K562 (cell line): ENCODE results near the gene DNAJC8. TPM values are rescaled to one million over a fixed set of nuclear protein-coding genes. Genes with fewer than 3 reads are reported as not detected.

Experiments used
- CBFA2T3 ChIP-seq: fragments of 450-650 bp; IDR thresholded peaks from 2 replicates; pipeline ENCODE4 v1.6.1; 2017
- EHMT2 ChIP-seq: fragments of 450-650 bp; IDR thresholded peaks from 2 replicates; pipeline ENCODE4 v1.6.1; 2018; ENCODE audit warnings: antibody characterized with exemption
- ERF ChIP-seq: fragments of 450-650 bp; formaldehyde crosslinking; IDR thresholded peaks from 2 replicates; pipeline ENCODE4 v1.4.0; 2020; ENCODE audit warnings: mild to moderate bottlenecking, mixed read lengths
- HDAC1 ChIP-seq, 2 experiments: fragments of 450-650 bp; IDR thresholded peaks; 2 replicates each; pipeline ENCODE4 v1.6.1; 2016 to 2017; ENCODE audit warnings: inconsistent platforms in 1 of 2, mild to moderate bottlenecking in 1 of 2, moderate library complexity in 1 of 2
- HDGF ChIP-seq: fragments of 450-650 bp; IDR thresholded peaks from 2 replicates; pipeline ENCODE4 v1.6.1; 2016
- HMBOX1 ChIP-seq: sonication (generic); IDR thresholded peaks from 2 replicates; pipeline ENCODE4 v1.6.1; 2016
- KDM2B ChIP-seq: fragments of 250-450 bp; sonication (Bioruptor Pico); IDR thresholded peaks from 2 replicates; pipeline ENCODE4 v1.8.0; 2021; ENCODE audit warnings: mild to moderate bottlenecking, moderate library complexity
- MLX ChIP-seq, 2 experiments: fragments of 450-650 bp in 1 of 2; sonication (generic) in 1 of 2; formaldehyde crosslinking; conservative IDR thresholded peaks; 2 replicates each; pipeline versions ENCODE4 v1.4.0 to v1.8.1; 2020 to 2022; ENCODE audit warnings: mild to moderate bottlenecking in 1 of 2, missing genetic modification reagents in 1 of 2
- NR0B1 ChIP-seq: fragments of 450-650 bp; IDR thresholded peaks from one replicate; pipeline ENCODE4 v1.6.1; 2018; ENCODE audit warnings: mild to moderate bottlenecking, moderate library complexity; ENCODE audit not compliant: partially characterized antibody
- NR2C2 ChIP-seq, 2 experiments: fragments of 200-800 bp in 1 of 2; sonication (Bioruptor generic) in 1 of 2; sonication (generic) in 1 of 2; formaldehyde crosslinking in 1 of 2; IDR thresholded peaks; 2 replicates each; pipeline versions ENCODE4 v1.6.1 to v1.8.0; 2016 to 2022; ENCODE audit warnings: mild to moderate bottlenecking in 1 of 2, missing compliant biosample characterization in 1 of 2, missing genetic modification characterization in 1 of 2, missing genetic modification reagents in 1 of 2
- PHF8 ChIP-seq: fragments of 200-600 bp; sonication (generic); IDR thresholded peaks from 2 replicates; pipeline ENCODE4 v1.6.1; 2012; ENCODE audit warnings: mixed run types, mild to moderate bottlenecking, inconsistent platforms, low read length, moderate library complexity, borderline replicate concordance
- RBM34 ChIP-seq: fragments of 200-400 bp; formaldehyde crosslinking; IDR thresholded peaks from 2 replicates; pipeline ENCODE4 v1.6.1; 2018; ENCODE audit warnings: low read length, borderline replicate concordance; ENCODE audit not compliant: insufficient read depth
- RFX7 ChIP-seq: fragments of 250-450 bp; sonication (Bioruptor Pico); IDR thresholded peaks from 2 replicates; pipeline ENCODE4 v1.5.1; 2021; ENCODE audit warnings: mild to moderate bottlenecking
- SIN3A ChIP-seq, 2 experiments: fragments of 150-350 bp in 1 of 2; IDR thresholded peaks; 2 replicates each; pipeline ENCODE4 v1.6.1; 2011 to 2016; ENCODE audit warnings: borderline replicate concordance in 2 of 2, low read depth in 2 of 2, low read length in 2 of 2, mild to moderate bottlenecking in 2 of 2, moderate library complexity in 2 of 2; ENCODE audit not compliant: control insufficient read depth in 1 of 2
- SOX6 ChIP-seq: fragments of 450-650 bp; IDR thresholded peaks from 2 replicates; pipeline ENCODE4 v1.6.1; 2014; ENCODE audit warnings: mild to moderate bottlenecking
- SP1 ChIP-seq: sonication (generic); formaldehyde crosslinking; IDR thresholded peaks from 2 replicates; pipeline ENCODE4 v1.8.1; 2022; ENCODE audit warnings: mild to moderate bottlenecking, missing genetic modification reagents
- SPI1 ChIP-seq: IDR thresholded peaks from 2 replicates; pipeline ENCODE4 v1.6.1; 2011; ENCODE audit warnings: low read depth, low read length, control low read depth, borderline replicate concordance
- TAF7 ChIP-seq: fragments of 450-650 bp; IDR thresholded peaks from 2 replicates; pipeline ENCODE4 v1.6.1; 2016; ENCODE audit warnings: missing genetic modification characterization, missing compliant biosample characterization
- TCFL5 ChIP-seq: fragments of 250-450 bp; sonication (Bioruptor Pico); conservative IDR thresholded peaks from 2 replicates; pipeline ENCODE4 v1.6.1; 2021; ENCODE audit warnings: mild to moderate bottlenecking, moderate library complexity, matching md5 sums
- ZC3H11A ChIP-seq: IDR thresholded peaks from 2 replicates; pipeline ENCODE4 v1.6.1; 2012; ENCODE audit warnings: low read depth, low read length, improper control_type of control experiment
- ZNF253 ChIP-seq: fragments of 250-450 bp; sonication (Bioruptor Pico); conservative IDR thresholded peaks from 2 replicates; pipeline ENCODE4 v1.6.1; 2021; ENCODE audit warnings: mild to moderate bottlenecking
- ZNF740 ChIP-seq, 3 experiments: fragments of 200-800 bp in 1 of 3; sonication (Bioruptor generic) in 1 of 3; sonication (generic) in 1 of 3; formaldehyde crosslinking in 1 of 3; IDR thresholded peaks; 2 replicates each; pipeline versions ENCODE4 v1.6.1 to v1.8.0; 2016 to 2022; ENCODE audit warnings: mild to moderate bottlenecking in 2 of 3, missing compliant biosample characterization in 2 of 3, missing genetic modification characterization in 2 of 3, missing genetic modification reagents in 1 of 3
- ZNF75A ChIP-seq: fragments of 450-650 bp; formaldehyde crosslinking; IDR thresholded peaks from 2 replicates; pipeline ENCODE4 v1.4.0; 2020; ENCODE audit warnings: mild to moderate bottlenecking
- polyA plus RNA-seq, 8 experiments: library from polyadenylated mRNA; depleted of rRNA in 4 of 8; stranded (reverse) in 5 of 8; unstranded in 3 of 8; fragments of >200 nt; fragmentation: Nextera tagmentation in 2 of 8; fragmentation: Illumina TruSeq in 1 of 8; extraction: Ambion mirVana in 2 of 8; extraction: Trizol in 1 of 8; gene quantifications; 2 replicates each; pipeline versions ENCODE4 v1.2.1 to v1.2.3, GENCODE V29; 2011 to 2014; ENCODE audit warnings: inconsistent platforms in 1 of 8, missing spikeins in 1 of 8
- total RNA-seq, 7 experiments: library from RNA; depleted of rRNA in 6 of 7; stranded (reverse); fragments of >200 nt in 6 of 7; fragmentation: Illumina TruSeq in 2 of 7; extraction: Trizol in 2 of 7; gene quantifications; 2 replicates each; pipeline versions ENCODE4 v1.2.1 to v1.2.3, GENCODE V29; 2011 to 2021; ENCODE audit warnings: low replicate concordance in 1 of 7

The DNAJC8 gene
- total and polyA plus RNA-seq, 9 of the 15 experiments (the other 6 are each of a cell fraction or from before 2014, with no cell fraction given), result 143 to 508 (median 209) TPM

GRCh38 chr1:28173151-28173979 lies 59.5 kb downstream of the DNAJC8 start (continued):
- TF ChIP-seq MLX (CRISPR knock-in tag; conservative IDR thresholded peaks at IDR 0.05) (no peak), ERF (CRISPR knock-in tag) (no peak), PHF8 (no peak), KDM2B (CRISPR knock-in tag) (no peak), EHMT2 (peak; percentile 35; the same call in 1 of the 2 replicates), ZC3H11A (no peak), ZNF253 (no peak), HMBOX1 (no peak), CBFA2T3 (peak; percentile 30), SPI1 (no peak), SOX6 (no peak), TCFL5 (CRISPR knock-in tag) (no peak), HDAC1 (IDR thresholded peaks at IDR 0.05) (0 out of 4 replicates have a peak, but pooled peaks of 1 of the 2 experiments have one; percentile 30), HDGF (no peak), ZNF740 (CRISPR knock-in tag; IDR thresholded peaks at IDR 0.05) (peak; percentile 71), ZNF740 (tag; IDR thresholded peaks at IDR 0.05) (peak in 1 of 2 experiments; percentile 91; a peak in 2 of 4 replicates), NR2C2 (CRISPR knock-in tag; IDR thresholded peaks at IDR 0.05) (no peak), NR2C2 (tag; IDR thresholded peaks at IDR 0.05) (no peak; the same call in 1 of the 2 replicates), SP1 (CRISPR knock-in tag) (no peak), SIN3A (IDR thresholded peaks at IDR 0.05; ENCODE audit: borderline replicate concordance in 2 of 2, control insufficient read depth in 1 of 2, low read depth in 2 of 2, low read length in 2 of 2) (no peak; a peak in 1 of 4 replicates), TAF7 (tag) (no peak), RFX7 (CRISPR knock-in tag) (no peak), NR0B1 (no peak), ZNF75A (CRISPR knock-in tag) (no peak), RBM34 (no peak)
